ENCODE measurements around the gene SKAP1. TPM values are rescaled to one million over a fixed set of nuclear protein-coding genes. Genes with fewer than 3 reads are reported as not detected.

Gene SKAP1
- total RNA-seq, 1 donor from 2014 or later: not detected

- H3K27ac ChIP-seq (ENCODE audit: low read depth, low read length): peak overlapping the region; percentile 51
- Mint-ChIP-seq H3K4me3 (ENCODE audit: unreplicated experiment) (no peak overlapping the region), H3K4me1 (ENCODE audit: low read depth, unreplicated experiment) (peaks cover 19% of the 10 kb centered on the region), H3K36me3 (ENCODE audit: low read depth, unreplicated experiment) (no peaks in the 10 kb centered on the region), H3K9me3 (ENCODE audit: unreplicated experiment) (no peaks in the 10 kb centered on the region), H3K27ac (ENCODE audit: unreplicated experiment) (no peak overlapping the region), H3K27me3 (ENCODE audit: low read depth, unreplicated experiment) (peaks cover 9% of the 10 kb centered on the region)
- no peak overlapping the region for H3K4me3 ChIP-seq (ENCODE audit: insufficient read depth, low read depth, low read length)
- H2AFZ ChIP-seq (ENCODE audit: low read depth, low read length): no peak overlapping the region
- H3K9me3 ChIP-seq (ENCODE audit: insufficient read depth, low read depth, low read length): no peaks in the 10 kb centered on the region
- no peaks in the 10 kb centered on the region for H3K36me3 ChIP-seq (ENCODE audit: insufficient read depth, low read length)
- H3K79me2 ChIP-seq (ENCODE audit: insufficient read depth, low read length): no peaks in the 10 kb centered on the region
- H3K4me1 ChIP-seq (ENCODE audit: insufficient read depth, low read length): peaks cover 20% of the 10 kb centered on the region
- H3K9ac ChIP-seq (ENCODE audit: low read length): no peak overlapping the region
- FAIRE-seq (peak; percentile 73), DNase-seq (ENCODE audit: low read depth) (peak; percentile 80)
- no peaks in the 10 kb centered on the region for H4K20me1 ChIP-seq (ENCODE audit: insufficient read depth, low read length)
- TF ChIP-seq EZH2 (IDR thresholded peaks at IDR 0.05; ENCODE audit: insufficient read depth, low read length): no peak
- TF ChIP-seq CTCF (IDR thresholded peaks at IDR 0.05; ENCODE audit: insufficient read depth, low read depth, low read length): no peak
- H3K27me3 ChIP-seq (ENCODE audit: insufficient read depth, low read length): no peaks in the 10 kb centered on the region
- H3K4me2 ChIP-seq (ENCODE audit: low read length): peak overlapping the region; percentile 56
Measured at GRCh38 chr17:48194097-48194550, 235.9 kb downstream of the SKAP1 start.

GRCh38 chr17:48192321-48192731, 237.7 kb downstream of the SKAP1 start:
- Histone ChIP-seq H3K4me3 (ENCODE audit: insufficient read depth, low read depth, low read length) (no peak overlapping the region), H3K27ac (ENCODE audit: low read depth, low read length) (no peak overlapping the region), H3K27me3 (ENCODE audit: insufficient read depth, low read length) (no peaks in the 10 kb centered on the region), H4K20me1 (ENCODE audit: insufficient read depth, low read length) (no peaks in the 10 kb centered on the region), H3K9ac (ENCODE audit: low read length) (no peak overlapping the region), H2AFZ (ENCODE audit: low read depth, low read length) (peak overlapping the region; percentile 54), H3K79me2 (ENCODE audit: insufficient read depth, low read length) (no peaks in the 10 kb centered on the region), H3K36me3 (ENCODE audit: insufficient read depth, low read length) (no peaks in the 10 kb centered on the region), H3K4me1 (ENCODE audit: insufficient read depth, low read length) (peaks cover 20% of the 10 kb centered on the region), H3K9me3 (ENCODE audit: insufficient read depth, low read depth, low read length) (no peaks in the 10 kb centered on the region), H3K4me2 (ENCODE audit: low read length) (peak overlapping the region; percentile 26)
- TF ChIP-seq CTCF (IDR thresholded peaks at IDR 0.05; ENCODE audit: insufficient read depth, low read depth, low read length): no peak
- H3K4me3 Mint-ChIP-seq (ENCODE audit: unreplicated experiment): peak overlapping the region; percentile 40
- peaks cover 8% of the 10 kb centered on the region for H3K27me3 Mint-ChIP-seq (ENCODE audit: low read depth, unreplicated experiment)
- FAIRE-seq (no peak), DNase-seq (ENCODE audit: low read depth) (no peak)
- H3K4me1 Mint-ChIP-seq (ENCODE audit: low read depth, unreplicated experiment): peaks cover 19% of the 10 kb centered on the region
- H3K27ac Mint-ChIP-seq (ENCODE audit: unreplicated experiment): no peak overlapping the region
- H3K9me3 Mint-ChIP-seq (ENCODE audit: unreplicated experiment): no peaks in the 10 kb centered on the region
- H3K36me3 Mint-ChIP-seq (ENCODE audit: low read depth, unreplicated experiment): no peaks in the 10 kb centered on the region

GRCh38 chr17:48191362-48191761, 238.7 kb downstream of the SKAP1 start:
- no peak for TF ChIP-seq EZH2 (IDR thresholded peaks at IDR 0.05; ENCODE audit: insufficient read depth, low read length)
- no peak for TF ChIP-seq CTCF (IDR thresholded peaks at IDR 0.05; ENCODE audit: insufficient read depth, low read depth, low read length)
- H3K9me3 Mint-ChIP-seq (ENCODE audit: unreplicated experiment): no peaks in the 10 kb centered on the region
- H3K27ac Mint-ChIP-seq (ENCODE audit: unreplicated experiment): no peak overlapping the region
- Histone ChIP-seq H3K36me3 (ENCODE audit: insufficient read depth, low read length) (no peaks in the 10 kb centered on the region), H3K79me2 (ENCODE audit: insufficient read depth, low read length) (no peaks in the 10 kb centered on the region), H3K4me3 (ENCODE audit: insufficient read depth, low read depth, low read length) (no peak overlapping the region), H2AFZ (ENCODE audit: low read depth, low read length) (no peak overlapping the region), H3K9me3 (ENCODE audit: insufficient read depth, low read depth, low read length) (no peaks in the 10 kb centered on the region), H4K20me1 (ENCODE audit: insufficient read depth, low read length) (no peaks in the 10 kb centered on the region), H3K4me1 (ENCODE audit: insufficient read depth, low read length) (peaks cover 20% of the 10 kb centered on the region), H3K4me2 (ENCODE audit: low read length) (no peak overlapping the region), H3K9ac (ENCODE audit: low read length) (no peak overlapping the region), H3K27ac (ENCODE audit: low read depth, low read length) (no peak overlapping the region), H3K27me3 (ENCODE audit: insufficient read depth, low read length) (no peaks in the 10 kb centered on the region)
- no peak for DNase-seq (ENCODE audit: low read depth)
- no peak for FAIRE-seq
- H3K27me3 Mint-ChIP-seq (ENCODE audit: low read depth, unreplicated experiment): peaks cover 12% of the 10 kb centered on the region
- H3K4me3 Mint-ChIP-seq (ENCODE audit: unreplicated experiment): no peak overlapping the region
- H3K4me1 Mint-ChIP-seq (ENCODE audit: low read depth, unreplicated experiment): peaks cover 19% of the 10 kb centered on the region
- no peaks in the 10 kb centered on the region for H3K36me3 Mint-ChIP-seq (ENCODE audit: low read depth, unreplicated experiment)
